Parathyroid adenoma (tissue), 2 donors: Measurements from ENCODE around the gene NTSR1.

ENCODE experiments used
- H2AFZ ChIP-seq: fragments of 300-600 bp; sonication (generic); one replicate; pipeline ENCODE4 v1.7.0; 2017; ENCODE audit warnings: antibody characterized with exemption, mild to moderate bottlenecking
- H3K27ac ChIP-seq: fragments of 300-600 bp; sonication (generic); one replicate; pipeline ENCODE4 v1.7.0; 2017
- H3K27me3 ChIP-seq: fragments of 300-600 bp; sonication (generic); one replicate; pipeline ENCODE4 v1.7.0; 2017; ENCODE audit warnings: low read length; ENCODE audit not compliant: control insufficient read depth, insufficient read depth
- H3K36me3 ChIP-seq: fragments of 300-600 bp; sonication (generic); one replicate; pipeline ENCODE4 v1.7.0; 2017; ENCODE audit warnings: low read length; ENCODE audit not compliant: control insufficient read depth, insufficient read depth
- H3K4me1 ChIP-seq: fragments of 300-600 bp; sonication (generic); one replicate; pipeline ENCODE4 v1.7.0; 2017; ENCODE audit warnings: control low read depth
- H3K4me2 ChIP-seq: fragments of 300-600 bp; sonication (generic); one replicate; pipeline ENCODE4 v1.7.0; 2017; ENCODE audit warnings: low read length
- H3K4me3 ChIP-seq: fragments of 300-600 bp; sonication (generic); one replicate; pipeline ENCODE4 v1.7.0; 2017; ENCODE audit warnings: low read depth, low read length
- H3K79me2 ChIP-seq: fragments of 300-600 bp; sonication (generic); one replicate; pipeline ENCODE4 v1.7.0; 2017; ENCODE audit warnings: control low read depth
- H3K9ac ChIP-seq: fragments of 300-600 bp; sonication (generic); one replicate; pipeline ENCODE4 v1.7.0; 2017; ENCODE audit warnings: mild to moderate bottlenecking
- H3K9me3 ChIP-seq: fragments of 300-600 bp; sonication (generic); one replicate; pipeline ENCODE4 v1.7.0; 2017; ENCODE audit warnings: low read length; ENCODE audit not compliant: control insufficient read depth
- TF ChIP-seq, protein P1 (sequence below): fragments of 300-600 bp; sonication (generic); IDR thresholded peaks from one replicate; pipeline ENCODE4 v1.7.0; 2017; ENCODE audit warnings: antibody characterized with exemption, mild to moderate bottlenecking
- donor health status: primary hyperparathyroidism.

NTSR1 gene

DNA sequence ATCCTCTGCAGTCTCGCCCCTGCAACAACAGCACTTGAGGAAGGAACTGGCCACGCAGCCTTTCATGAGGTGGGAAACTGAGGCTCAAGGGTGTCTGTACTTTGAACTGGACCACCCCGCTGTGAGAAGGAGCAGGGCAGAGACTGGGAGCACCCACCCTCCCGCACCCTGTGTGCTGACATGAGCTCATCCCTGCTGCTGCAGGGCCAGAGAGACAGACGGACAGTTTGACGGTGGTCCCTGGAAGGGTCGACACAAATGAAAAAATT, 70.7 kb downstream of the NTSR1 start:
- no peak overlapping the region for H3K9ac ChIP-seq
- no peak overlapping the region for H3K27ac ChIP-seq
- TF ChIP-seq, protein P1, sequence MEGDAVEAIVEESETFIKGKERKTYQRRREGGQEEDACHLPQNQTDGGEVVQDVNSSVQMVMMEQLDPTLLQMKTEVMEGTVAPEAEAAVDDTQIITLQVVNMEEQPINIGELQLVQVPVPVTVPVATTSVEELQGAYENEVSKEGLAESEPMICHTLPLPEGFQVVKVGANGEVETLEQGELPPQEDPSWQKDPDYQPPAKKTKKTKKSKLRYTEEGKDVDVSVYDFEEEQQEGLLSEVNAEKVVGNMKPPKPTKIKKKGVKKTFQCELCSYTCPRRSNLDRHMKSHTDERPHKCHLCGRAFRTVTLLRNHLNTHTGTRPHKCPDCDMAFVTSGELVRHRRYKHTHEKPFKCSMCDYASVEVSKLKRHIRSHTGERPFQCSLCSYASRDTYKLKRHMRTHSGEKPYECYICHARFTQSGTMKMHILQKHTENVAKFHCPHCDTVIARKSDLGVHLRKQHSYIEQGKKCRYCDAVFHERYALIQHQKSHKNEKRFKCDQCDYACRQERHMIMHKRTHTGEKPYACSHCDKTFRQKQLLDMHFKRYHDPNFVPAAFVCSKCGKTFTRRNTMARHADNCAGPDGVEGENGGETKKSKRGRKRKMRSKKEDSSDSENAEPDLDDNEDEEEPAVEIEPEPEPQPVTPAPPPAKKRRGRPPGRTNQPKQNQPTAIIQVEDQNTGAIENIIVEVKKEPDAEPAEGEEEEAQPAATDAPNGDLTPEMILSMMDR: no peak
- no peak overlapping the region for H3K4me3 ChIP-seq
- no peaks in the 10 kb centered on the region for H3K4me1 ChIP-seq
- H3K4me2 ChIP-seq: no peak overlapping the region
- peaks cover 2% of the 10 kb centered on the region for H3K27me3 ChIP-seq
- no peaks in the 10 kb centered on the region for H3K36me3 ChIP-seq
- no peaks in the 10 kb centered on the region for H3K79me2 ChIP-seq
- H3K9me3 ChIP-seq: no peaks in the 10 kb centered on the region
- H2AFZ ChIP-seq: no peak overlapping the region

DNA sequence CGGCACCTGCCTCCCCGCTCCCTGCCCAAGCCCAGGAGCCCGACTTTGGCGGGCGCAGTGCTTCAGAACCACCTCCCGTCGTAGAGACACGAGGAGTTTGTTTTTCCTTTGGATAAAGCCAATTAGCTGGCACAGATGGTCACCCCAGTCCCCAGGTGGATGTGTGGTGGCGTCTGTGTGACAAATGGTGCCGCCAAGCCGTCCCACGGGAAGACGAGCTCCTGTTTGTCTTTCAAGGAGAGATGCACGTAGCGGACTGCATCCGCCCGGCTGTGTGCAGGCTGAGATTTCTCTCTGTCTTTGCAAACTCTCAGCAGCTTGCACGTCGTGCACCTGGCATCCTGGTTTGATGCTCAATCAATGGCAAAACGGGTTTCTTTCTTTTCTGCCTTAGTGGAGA, 71.6 kb downstream of the NTSR1 start:
- no peak overlapping the region for H3K4me3 ChIP-seq
- no peaks in the 10 kb centered on the region for H3K9me3 ChIP-seq
- H3K27me3 ChIP-seq: no peaks in the 10 kb centered on the region
- H3K9ac ChIP-seq: no peak overlapping the region
- H3K4me1 ChIP-seq: no peaks in the 10 kb centered on the region
- H3K36me3 ChIP-seq: no peaks in the 10 kb centered on the region
- TF ChIP-seq, protein P1: no peak
- H2AFZ ChIP-seq: no peak overlapping the region
- H3K79me2 ChIP-seq: no peaks in the 10 kb centered on the region
- H3K4me2 ChIP-seq: no peak overlapping the region
- no peak overlapping the region for H3K27ac ChIP-seq

DNA sequence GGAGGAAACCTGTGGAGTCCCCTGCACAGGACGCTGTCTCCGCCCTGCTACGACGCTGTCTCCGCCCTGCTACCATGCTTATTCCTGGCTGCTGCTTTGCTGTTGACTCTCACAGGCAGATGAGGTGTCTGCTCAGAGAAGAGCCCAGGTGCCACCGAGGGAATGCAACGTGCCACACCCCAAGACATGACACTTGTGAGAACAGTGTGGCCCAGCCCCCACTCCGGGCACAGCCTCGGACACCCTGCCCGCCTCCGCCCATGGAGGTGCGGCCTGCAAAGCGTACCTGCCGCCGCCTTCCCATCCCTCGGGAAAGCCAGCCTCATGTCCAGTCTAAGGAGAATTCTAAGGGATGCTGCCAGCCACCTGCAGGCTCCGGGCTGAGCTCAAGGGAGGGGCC, 72.1 kb downstream of the NTSR1 start:
- H2AFZ ChIP-seq: no peak overlapping the region
- no peak overlapping the region for H3K4me2 ChIP-seq
- no peak overlapping the region for H3K4me3 ChIP-seq
- no peak overlapping the region for H3K9ac ChIP-seq
- TF ChIP-seq, protein P1: no peak
- H3K9me3 ChIP-seq: no peaks in the 10 kb centered on the region
- H3K4me1 ChIP-seq: no peaks in the 10 kb centered on the region
- no peaks in the 10 kb centered on the region for H3K36me3 ChIP-seq
- H3K79me2 ChIP-seq: no peaks in the 10 kb centered on the region
- H3K27ac ChIP-seq: no peak overlapping the region
- H3K27me3 ChIP-seq: no peaks in the 10 kb centered on the region

DNA sequence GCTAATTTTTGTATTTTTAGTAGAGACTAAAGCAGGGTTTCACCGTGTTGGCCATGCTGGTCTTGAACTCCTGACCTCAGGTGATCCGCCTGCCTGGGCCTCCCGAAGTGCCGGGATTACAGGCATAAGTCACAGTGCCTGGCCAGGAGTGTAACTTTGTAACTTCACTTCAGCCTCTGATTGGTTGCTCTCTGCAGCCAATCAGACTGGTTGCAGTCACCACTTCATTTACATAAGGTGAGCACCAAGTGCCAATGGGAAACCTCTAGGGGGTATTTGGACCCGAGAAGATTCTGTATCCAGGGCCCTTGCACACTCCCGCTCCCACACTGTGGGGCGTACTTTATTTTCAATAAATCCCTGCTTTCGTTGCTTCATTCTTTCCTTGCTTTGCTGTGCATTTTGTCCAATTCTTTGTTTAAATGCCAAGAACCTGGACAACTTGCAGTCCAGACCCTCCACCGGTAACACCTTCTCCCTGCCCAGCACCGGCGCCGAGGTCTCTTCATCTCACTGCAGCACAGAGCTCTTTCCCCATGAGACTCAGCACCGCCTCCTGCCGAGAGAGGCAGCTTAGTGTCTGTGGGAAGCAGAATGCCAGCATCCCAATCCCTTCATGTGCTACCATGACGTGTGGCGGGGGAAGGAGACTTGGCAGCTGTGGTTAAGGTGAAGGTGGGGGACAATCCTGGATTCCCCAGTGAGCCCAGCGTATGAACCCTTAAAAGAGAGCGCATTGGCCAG, 73.7 kb downstream of the NTSR1 start:
- no peak overlapping the region for H3K27ac ChIP-seq
- no peak overlapping the region for H3K4me2 ChIP-seq
- H3K27me3 ChIP-seq: no peaks in the 10 kb centered on the region
- H3K36me3 ChIP-seq: no peaks in the 10 kb centered on the region
- H3K9me3 ChIP-seq: no peaks in the 10 kb centered on the region
- H2AFZ ChIP-seq: no peak overlapping the region
- no peaks in the 10 kb centered on the region for H3K4me1 ChIP-seq
- TF ChIP-seq, protein P1: peak; percentile 5
- H3K79me2 ChIP-seq: no peaks in the 10 kb centered on the region
- H3K9ac ChIP-seq: no peak overlapping the region
- no peak overlapping the region for H3K4me3 ChIP-seq

DNA sequence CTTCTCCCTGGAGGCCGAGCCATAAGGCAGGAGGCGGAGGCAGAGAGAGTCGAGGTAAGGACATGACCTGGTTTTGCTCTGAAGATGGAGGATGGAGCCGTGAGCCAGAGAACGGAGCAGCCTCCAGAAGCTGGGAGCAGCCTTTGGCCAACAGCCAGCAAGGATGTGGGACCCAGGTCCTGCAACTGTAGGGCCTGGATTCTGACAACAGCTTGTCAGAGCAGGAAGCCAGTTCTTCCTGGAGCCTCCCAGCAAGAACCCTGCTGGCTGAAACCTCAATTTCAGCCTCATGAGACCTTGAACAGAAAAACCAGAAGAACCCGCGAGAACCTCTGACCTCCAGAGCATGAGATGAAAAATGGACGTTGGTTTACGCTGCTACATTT, 74.2 kb downstream of the NTSR1 start:
- H3K27ac ChIP-seq: peak overlapping the region; percentile 24
- no peaks in the 10 kb centered on the region for H3K9me3 ChIP-seq
- no peak overlapping the region for H3K4me2 ChIP-seq
- no peaks in the 10 kb centered on the region for H3K27me3 ChIP-seq
- H3K79me2 ChIP-seq: no peaks in the 10 kb centered on the region
- H2AFZ ChIP-seq: no peak overlapping the region
- TF ChIP-seq, protein P1: peak; percentile 1
- no peak overlapping the region for H3K4me3 ChIP-seq
- no peaks in the 10 kb centered on the region for H3K4me1 ChIP-seq
- no peak overlapping the region for H3K9ac ChIP-seq
- H3K36me3 ChIP-seq: no peaks in the 10 kb centered on the region
